ENCODE data around the gene SORL1-AS1.

SORL1-AS1 gene

GRCh38 chr11:121478895-121479697, 26.3 kb upstream of the SORL1-AS1 start:
- no peaks in the 10 kb centered on the region for H3K36me3 ChIP-seq (replicated peaks)
- DNase-seq = no peak
- in situ Hi-C loops (cut with HindIII; ENCODE audit: low pct_ligation_motif_present, low sequenced_read_pairs) = no loop called here
- TF ChIP-seq CTCF (IDR thresholded peaks at IDR 0.05; ENCODE audit: low read depth, low read length, missing control alignments) = no peak
- no peak overlapping the region for H3K27ac ChIP-seq
- H3K27me3 ChIP-seq (replicated peaks) = peaks cover 9% of the 10 kb centered on the region
- no peak overlapping the region for H3K4me3 ChIP-seq (ENCODE audit: low read depth, low read length)

GRCh38 chr11:121478226-121478894, 25.6 kb upstream of the SORL1-AS1 start:
- Histone ChIP-seq H3K27ac (no peak overlapping the region), H3K27me3 (replicated peaks) (peaks cover 9% of the 10 kb centered on the region), H3K4me3 (ENCODE audit: low read depth, low read length) (no peak overlapping the region), H3K36me3 (replicated peaks) (no peaks in the 10 kb centered on the region)
- TF ChIP-seq CTCF (IDR thresholded peaks at IDR 0.05; ENCODE audit: low read depth, low read length, missing control alignments) = no peak
- no peak for DNase-seq
- in situ Hi-C loops (cut with HindIII; ENCODE audit: low pct_ligation_motif_present, low sequenced_read_pairs) = no loop called here

GRCh38 chr11:121476379-121477032, 23.7 kb upstream of the SORL1-AS1 start:
- Histone ChIP-seq H3K27me3 (replicated peaks) (peaks cover 9% of the 10 kb centered on the region), H3K27ac (no peak overlapping the region), H3K36me3 (replicated peaks) (no peaks in the 10 kb centered on the region), H3K4me3 (ENCODE audit: low read depth, low read length) (no peak overlapping the region)
- DNase-seq = no peak
- in situ Hi-C loops (cut with HindIII; ENCODE audit: low pct_ligation_motif_present, low sequenced_read_pairs) = no loop called here
- no peak for TF ChIP-seq CTCF (IDR thresholded peaks at IDR 0.05; ENCODE audit: low read depth, low read length, missing control alignments)

- in situ Hi-C loops (cut with HindIII; ENCODE audit: low pct_ligation_motif_present, low sequenced_read_pairs) = no loop called here
- no peak overlapping the region for H3K27ac ChIP-seq
- H3K36me3 ChIP-seq (replicated peaks) = no peaks in the 10 kb centered on the region
- peaks cover 7% of the 10 kb centered on the region for H3K27me3 ChIP-seq (replicated peaks)
- H3K4me3 ChIP-seq (ENCODE audit: low read depth, low read length) = no peak overlapping the region
- no peak for TF ChIP-seq CTCF (IDR thresholded peaks at IDR 0.05; ENCODE audit: low read depth, low read length, missing control alignments)
- DNase-seq = no peak
These were observed 21.9 kb upstream of the SORL1-AS1 start for GRCh38 chr11:121474680-121475079.

GRCh38 chr11:121473064-121473777, 20.5 kb upstream of the SORL1-AS1 start:
- Histone ChIP-seq H3K36me3 (replicated peaks) (no peaks in the 10 kb centered on the region), H3K27me3 (replicated peaks) (peaks cover 3% of the 10 kb centered on the region), H3K27ac (no peak overlapping the region), H3K4me3 (ENCODE audit: low read depth, low read length) (no peak overlapping the region)
- DNase-seq = no peak
- no peak for TF ChIP-seq CTCF (IDR thresholded peaks at IDR 0.05; ENCODE audit: low read depth, low read length, missing control alignments)
- in situ Hi-C loops (cut with HindIII; ENCODE audit: low pct_ligation_motif_present, low sequenced_read_pairs) = no loop called here

All from brain microvascular endothelial cell (primary cell).